H9 (cell line): Measurements from ENCODE around the gene AGO1. TPM values are rescaled to one million over a fixed set of nuclear protein-coding genes. Genes with fewer than 3 reads are reported as not detected.

ENCODE experiments used
- DNase-seq: peaks from one replicate; pipeline ENCODE4 v3.0.0-alpha.2; 2017
- H2AFZ ChIP-seq: one replicate; pipeline ENCODE4 v1.6.1; 2013; ENCODE audit warnings: mild to moderate bottlenecking, low read length, control low read depth, moderate library complexity
- H2AK5ac ChIP-seq: 2 replicates; pipeline ENCODE4 v1.6.1; 2013; ENCODE audit warnings: low read length, control low read depth, mixed read lengths; ENCODE audit not compliant: insufficient read length
- H2BK120ac ChIP-seq: one replicate; pipeline ENCODE4 v1.6.1; 2013; ENCODE audit warnings: low read depth, mild to moderate bottlenecking, low read length, control low read depth, inconsistent platforms; ENCODE audit not compliant: poor library complexity, severe bottlenecking
- H2BK12ac ChIP-seq: 2 replicates; pipeline ENCODE4 v1.6.1; 2013; ENCODE audit warnings: low read length, control low read depth, mixed read lengths, low read depth; ENCODE audit not compliant: insufficient read length
- H2BK15ac ChIP-seq: 2 replicates; pipeline ENCODE4 v1.6.1; 2013; ENCODE audit warnings: low read depth, low read length, control low read depth
- H2BK20ac ChIP-seq: one replicate; pipeline ENCODE4 v1.6.1; 2013; ENCODE audit warnings: low read depth, mild to moderate bottlenecking, low read length, control low read depth, inconsistent platforms; ENCODE audit not compliant: poor library complexity, severe bottlenecking
- H2BK5ac ChIP-seq: 2 replicates; pipeline ENCODE4 v1.6.1; 2013; ENCODE audit warnings: low read length, control low read depth, mixed read lengths; ENCODE audit not compliant: insufficient read length
- H3K14ac ChIP-seq: 2 replicates; pipeline ENCODE4 v1.6.1; 2013; ENCODE audit warnings: low read length, control low read depth; ENCODE audit not compliant: insufficient read depth
- H3K18ac ChIP-seq: 2 replicates; pipeline ENCODE4 v1.6.1; 2013; ENCODE audit warnings: low read depth, mild to moderate bottlenecking, mixed read lengths, low read length, control low read depth; ENCODE audit not compliant: insufficient read length
- H3K23ac ChIP-seq: 2 replicates; pipeline ENCODE4 v1.6.1; 2013; ENCODE audit warnings: low read length, control low read depth, mixed read lengths, low read depth; ENCODE audit not compliant: insufficient read length
- H3K23me2 ChIP-seq: 2 replicates; pipeline ENCODE4 v1.6.1; 2013; ENCODE audit warnings: low read depth, mild to moderate bottlenecking, mixed read lengths, low read length, control low read depth; ENCODE audit not compliant: insufficient read length, poor library complexity, severe bottlenecking
- H3K27ac ChIP-seq: 2 replicates; pipeline ENCODE4 v1.5.1; 2013; ENCODE audit warnings: low read length, control low read depth, mixed read lengths, low read depth; ENCODE audit not compliant: insufficient read length
- H3K27me3 ChIP-seq: 2 replicates; pipeline ENCODE4 v1.6.1; 2013; ENCODE audit warnings: low read length, control low read depth, inconsistent platforms; ENCODE audit not compliant: insufficient read depth
- H3K4ac ChIP-seq: 2 replicates; pipeline ENCODE4 v1.6.1; 2013; ENCODE audit warnings: low read depth, mild to moderate bottlenecking, control low read depth, inconsistent platforms, low read length, moderate library complexity
- H3K4me1 ChIP-seq: 2 replicates; pipeline ENCODE4 v1.6.1; 2013; ENCODE audit warnings: low read length, control low read depth, inconsistent platforms; ENCODE audit not compliant: insufficient read depth
- H3K4me2 ChIP-seq: 2 replicates; pipeline ENCODE4 v1.6.1; 2013; ENCODE audit warnings: low read length, control low read depth, mixed read lengths; ENCODE audit not compliant: insufficient read length, insufficient read depth
- H3K56ac ChIP-seq: 2 replicates; pipeline ENCODE4 v1.6.1; 2013; ENCODE audit warnings: low read depth, mild to moderate bottlenecking, mixed read lengths, low read length, control low read depth; ENCODE audit not compliant: insufficient read length
- H3K79me1 ChIP-seq: 2 replicates; pipeline ENCODE4 v1.6.1; 2013; ENCODE audit warnings: low read depth, mild to moderate bottlenecking, moderate library complexity, low read length, control low read depth, inconsistent platforms; ENCODE audit not compliant: insufficient read depth, poor library complexity, severe bottlenecking
- H3K79me2 ChIP-seq: 2 replicates; pipeline ENCODE4 v1.6.1; 2013; ENCODE audit warnings: low read length, control low read depth, inconsistent platforms; ENCODE audit not compliant: insufficient read depth
- H3K9ac ChIP-seq: 2 replicates; pipeline ENCODE4 v1.6.1; 2013; ENCODE audit warnings: low read length, control low read depth, mixed read lengths; ENCODE audit not compliant: insufficient read length; ENCODE audit errors: extremely low read depth
- H3K9me3 ChIP-seq: one replicate; pipeline ENCODE4 v1.6.1; 2013; ENCODE audit warnings: low read depth, low read length, inconsistent platforms; ENCODE audit not compliant: control insufficient read depth
- H3T11ph ChIP-seq: one replicate; pipeline ENCODE4 v1.6.1; 2013; ENCODE audit warnings: mild to moderate bottlenecking, low read length, control low read depth, inconsistent platforms
- H4K20me1 ChIP-seq: one replicate; pipeline ENCODE4 v1.6.1; 2013; ENCODE audit not compliant: control insufficient read depth, insufficient read length, insufficient read depth
- H4K5ac ChIP-seq: 2 replicates; pipeline ENCODE4 v1.6.1; 2013; ENCODE audit warnings: low read depth, mild to moderate bottlenecking, mixed read lengths, low read length, control low read depth; ENCODE audit not compliant: insufficient read length
- H4K8ac ChIP-seq: replicated peaks from 2 replicates; pipeline ENCODE4 v1.6.1; 2013; ENCODE audit warnings: low read length, control low read depth, mixed read lengths, low read depth; ENCODE audit not compliant: insufficient read length
- H4K91ac ChIP-seq: 2 replicates; pipeline ENCODE4 v1.6.1; 2013; ENCODE audit warnings: low read depth, mild to moderate bottlenecking, moderate library complexity, mixed read lengths, low read length, control low read depth; ENCODE audit not compliant: insufficient read length
- H3K27ac Mint-ChIP-seq, 3 experiments: 2 replicates in 2 of 3; 3 replicates in 1 of 3; pipeline ENCODE4 v1.8.0; 2020 to 2021; ENCODE audit warnings: mixed read lengths in 3 of 3, mild to moderate bottlenecking in 1 of 3, moderate library complexity in 1 of 3
- H3K27me3 Mint-ChIP-seq: 2 replicates; pipeline ENCODE4 v1.8.0; 2021; ENCODE audit warnings: low read depth, mild to moderate bottlenecking, moderate library complexity, mixed read lengths
- H3K36me3 Mint-ChIP-seq, 3 experiments: 2 replicates in 2 of 3; 3 replicates in 1 of 3; pipeline ENCODE4 v1.8.0; 2020 to 2021; ENCODE audit warnings: low read depth in 3 of 3, mixed read lengths in 3 of 3; ENCODE audit not compliant: insufficient read depth in 1 of 3
- H3K4me1 Mint-ChIP-seq, 2 experiments: 2 replicates each; pipeline ENCODE4 v1.8.0; 2020; ENCODE audit warnings: mixed read lengths in 2 of 2
- H3K4me3 Mint-ChIP-seq, 2 experiments: 2 replicates in 1 of 2; 3 replicates in 1 of 2; pipeline ENCODE4 v1.8.0; 2020 to 2021; ENCODE audit warnings: mild to moderate bottlenecking in 2 of 2, mixed read lengths in 2 of 2, moderate library complexity in 1 of 2
- H3K9me3 Mint-ChIP-seq, 2 experiments: 2 replicates in 1 of 2; 3 replicates in 1 of 2; pipeline ENCODE4 v1.8.0; 2020; ENCODE audit warnings: mild to moderate bottlenecking in 2 of 2, mixed read lengths in 2 of 2, moderate library complexity in 1 of 2
- CTCF ChIP-seq: fragments of 200-600 bp; sonication (generic); conservative IDR thresholded peaks from 3 replicates; pipeline ENCODE4 v1.8.0; 2021; ENCODE audit warnings: antibody characterized with exemption, mild to moderate bottlenecking
- WGBS: extraction: QIAGEN DNeasy Blood & Tissue Kit; methylation state at CpG from one replicate; pipeline ENCODE4 v1.1.7; 2013; ENCODE audit warnings: missing lambda C conversion rate, low lambda C conversion rate, mixed read lengths; ENCODE audit not compliant: insufficient read length; ENCODE audit errors: extremely low coverage; 5-methylcytosine and 5-hydroxymethylcytosine counted together
- total RNA-seq: library from RNA; stranded (reverse); gene quantifications from 2 replicates; pipeline ENCODE4 v1.2.1, GENCODE V29; 2021

AGO1 gene
- total RNA-seq, 1 experiment from 2014 or later: 74.2 TPM

GRCh38 chr1:35914717-35915116, 31.7 kb downstream of the AGO1 start:
- Histone ChIP-seq H3K23ac (no peak overlapping the region), H3K4ac (no peak overlapping the region), H2BK5ac (no peak overlapping the region), H3K23me2 (no peaks in the 10 kb centered on the region), H3K9me3 (no peaks in the 10 kb centered on the region), H3K18ac (no peak overlapping the region), H3K27ac (no peak overlapping the region), H3T11ph (no peak overlapping the region), H2AFZ (no peak overlapping the region), H3K14ac (no peak overlapping the region), H3K79me1 (no peaks in the 10 kb centered on the region), H2BK15ac (no peak overlapping the region), H4K5ac (no peak overlapping the region), H3K4me1 (no peaks in the 10 kb centered on the region), H3K9ac (no peak overlapping the region), H3K56ac (no peak overlapping the region), H4K8ac (no peak overlapping the region), H2AK5ac (no peak overlapping the region), H3K27me3 (no peaks in the 10 kb centered on the region), H4K91ac (no peak overlapping the region), H3K4me2 (no peak overlapping the region), H4K20me1 (no peaks in the 10 kb centered on the region), H3K79me2 (no peaks in the 10 kb centered on the region), H2BK12ac (no peak overlapping the region), H2BK120ac (no peak overlapping the region), H2BK20ac (no peak overlapping the region)
- TF ChIP-seq CTCF: no peak
- no CpG with 5 or more reads among the region's 1 CpG for WGBS
- Mint-ChIP-seq H3K4me3 (no peak overlapping the region), H3K27me3 (no peaks in the 10 kb centered on the region), H3K4me1 (peaks cover 17% of the 10 kb centered on the region in 2 experiments), H3K36me3 (peaks cover 47 to 93% (median 91%) of the 10 kb centered on the region in 3 experiments; a peak in 6 of 7 replicates), H3K9me3 (no peaks in the 10 kb centered on the region), H3K27ac (peak overlapping the region in 1 of 3 experiments; percentile 18; a peak in 1 of 7 replicates)
- DNase-seq: no peak
